ENCODE data around the gene GOSR1.

GOSR1 gene

DNA sequence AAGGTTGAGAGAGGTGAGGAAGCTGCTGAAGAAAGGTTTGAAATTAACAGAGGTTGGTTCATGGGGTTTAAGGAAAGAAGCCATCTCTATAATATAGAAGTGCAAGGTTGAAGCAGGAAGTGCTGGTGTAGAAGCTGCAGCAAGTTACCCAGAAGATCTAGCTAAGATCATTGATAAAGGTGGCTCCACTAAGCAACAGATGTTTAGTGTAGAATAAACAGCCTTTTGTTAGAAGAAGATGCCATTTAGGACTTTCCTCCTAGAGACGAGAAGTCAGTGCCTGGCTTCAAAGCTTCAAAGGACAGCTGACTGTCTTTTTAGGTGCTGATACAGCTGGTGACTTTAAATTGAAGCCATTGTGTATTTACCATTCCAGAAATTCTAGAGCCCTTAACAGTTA, 29.3 kb downstream of the GOSR1 start:
- H3K36me3 ChIP-seq: peaks cover 24 to 60% (median 41%) of the 10 kb centered on the region in 3 donors
- H3K27me3 ChIP-seq: no peaks in the 10 kb centered on the region
- H3K4me1 ChIP-seq: no peaks in the 10 kb centered on the region
- TF ChIP-seq, protein P1, sequence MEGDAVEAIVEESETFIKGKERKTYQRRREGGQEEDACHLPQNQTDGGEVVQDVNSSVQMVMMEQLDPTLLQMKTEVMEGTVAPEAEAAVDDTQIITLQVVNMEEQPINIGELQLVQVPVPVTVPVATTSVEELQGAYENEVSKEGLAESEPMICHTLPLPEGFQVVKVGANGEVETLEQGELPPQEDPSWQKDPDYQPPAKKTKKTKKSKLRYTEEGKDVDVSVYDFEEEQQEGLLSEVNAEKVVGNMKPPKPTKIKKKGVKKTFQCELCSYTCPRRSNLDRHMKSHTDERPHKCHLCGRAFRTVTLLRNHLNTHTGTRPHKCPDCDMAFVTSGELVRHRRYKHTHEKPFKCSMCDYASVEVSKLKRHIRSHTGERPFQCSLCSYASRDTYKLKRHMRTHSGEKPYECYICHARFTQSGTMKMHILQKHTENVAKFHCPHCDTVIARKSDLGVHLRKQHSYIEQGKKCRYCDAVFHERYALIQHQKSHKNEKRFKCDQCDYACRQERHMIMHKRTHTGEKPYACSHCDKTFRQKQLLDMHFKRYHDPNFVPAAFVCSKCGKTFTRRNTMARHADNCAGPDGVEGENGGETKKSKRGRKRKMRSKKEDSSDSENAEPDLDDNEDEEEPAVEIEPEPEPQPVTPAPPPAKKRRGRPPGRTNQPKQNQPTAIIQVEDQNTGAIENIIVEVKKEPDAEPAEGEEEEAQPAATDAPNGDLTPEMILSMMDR (IDR thresholded peaks at IDR 0.05): no peak
- no peak for DNase-seq
- no peak overlapping the region for H3K4me3 ChIP-seq
- H3K9me3 ChIP-seq: no peaks in the 10 kb centered on the region
- H3K27ac ChIP-seq: no peak overlapping the region
- intact Hi-C loops (cut with DNase I; ENCODE audit: low total_unique reads): no loop called here

DNA sequence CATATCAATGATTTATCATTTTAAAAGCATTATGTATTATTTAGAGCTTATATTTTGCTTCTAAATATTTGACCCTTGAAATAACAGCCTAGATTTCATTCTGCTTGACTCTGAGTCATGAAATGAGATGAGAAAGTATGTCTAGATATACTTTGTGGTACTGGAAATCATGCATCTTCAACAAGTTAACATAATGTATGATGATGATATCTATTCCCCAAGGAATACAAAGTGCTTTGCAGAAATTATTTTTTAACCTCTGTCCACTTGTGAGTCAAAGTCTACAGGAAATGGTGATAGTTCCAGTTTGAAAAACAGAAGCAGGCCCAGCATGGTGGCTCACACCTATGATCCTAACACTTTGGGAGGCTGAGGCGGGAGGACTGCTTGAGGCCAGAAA, 36.1 kb downstream of the GOSR1 start:
- Histone ChIP-seq H3K4me3 (no peak overlapping the region), H3K4me1 (peaks cover 0 to 3% (median 0%) of the 10 kb centered on the region in 4 donors), H3K27me3 (no peaks in the 10 kb centered on the region), H3K9me3 (no peaks in the 10 kb centered on the region), H3K36me3 (peaks cover 15 to 29% (median 16%) of the 10 kb centered on the region in 3 donors), H3K27ac (no peak overlapping the region)
- DNase-seq: no peak
- TF ChIP-seq, protein P1 (IDR thresholded peaks at IDR 0.05): no peak
- intact Hi-C loops (cut with DNase I; ENCODE audit: low total_unique reads): no loop called here

DNA sequence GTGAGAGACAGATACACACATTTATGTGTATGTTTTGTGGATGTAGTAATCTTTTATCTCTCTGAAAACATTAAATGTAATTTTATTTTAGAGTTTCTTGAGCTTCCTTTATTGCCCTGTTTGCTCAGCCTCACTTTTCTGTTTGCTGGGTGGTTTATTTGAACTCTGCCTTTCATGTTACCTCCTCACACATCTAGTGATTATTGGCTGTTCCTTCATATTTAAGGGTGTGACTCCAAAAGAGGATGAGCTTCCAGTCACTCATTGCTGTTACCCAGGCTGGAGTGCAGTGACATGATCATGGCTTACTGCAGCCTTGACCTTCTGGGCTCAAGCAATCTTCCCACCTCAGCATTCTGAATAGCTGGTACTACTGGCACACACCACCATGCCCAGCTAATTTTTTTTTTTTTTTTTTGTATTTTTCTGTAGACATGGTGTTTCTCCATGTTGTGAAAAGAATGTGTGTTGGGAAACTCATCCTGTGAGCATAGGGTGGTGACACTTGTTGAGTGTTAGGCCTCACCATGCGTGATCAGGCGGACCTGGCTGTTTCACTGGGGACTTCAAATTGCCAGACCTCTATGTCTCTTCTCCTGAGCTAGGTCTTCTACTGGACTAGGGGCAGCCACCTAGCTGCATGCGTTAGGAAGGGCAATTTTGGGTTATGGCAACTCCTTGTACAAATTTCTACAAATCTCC, 37.8 kb downstream of the GOSR1 start:
- TF ChIP-seq, protein P1 (IDR thresholded peaks at IDR 0.05): no peak
- H3K27ac ChIP-seq: no peak overlapping the region
- intact Hi-C loops (cut with DNase I; ENCODE audit: low total_unique reads): no loop called here

DNA sequence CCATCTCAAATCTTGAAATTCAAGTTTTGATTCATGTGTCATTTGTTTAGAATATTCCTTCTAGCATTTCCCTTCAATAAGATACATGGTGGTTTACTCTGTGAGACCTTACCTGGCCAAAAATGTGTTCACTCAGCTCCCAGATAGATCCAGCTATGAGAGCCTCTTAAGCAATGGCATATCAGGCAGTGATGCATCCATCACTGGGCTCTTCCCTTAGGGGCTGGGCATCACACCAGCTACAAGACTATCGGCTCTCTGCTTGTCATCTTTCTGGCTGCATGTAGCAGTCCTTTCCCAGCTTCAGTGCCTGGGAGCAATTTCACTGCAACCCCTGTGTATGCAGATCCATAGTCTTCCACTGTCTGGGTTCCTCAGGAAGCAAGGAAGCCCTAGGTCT, 40.6 kb downstream of the GOSR1 start:
- DNase-seq: no peak
- intact Hi-C loops (cut with DNase I; ENCODE audit: low total_unique reads): no loop called here
- Histone ChIP-seq H3K27ac (no peak overlapping the region), H3K4me1 (peaks cover 0 to 20% (median 8%) of the 10 kb centered on the region in 4 donors), H3K4me3 (no peak overlapping the region), H3K9me3 (no peaks in the 10 kb centered on the region), H3K36me3 (peaks cover 13 to 38% (median 26%) of the 10 kb centered on the region in 3 donors), H3K27me3 (no peaks in the 10 kb centered on the region)
- TF ChIP-seq, protein P1 (IDR thresholded peaks at IDR 0.05): no peak

More for the DNA sequence above, 37.8 kb downstream of the GOSR1 start:
- H3K9me3 ChIP-seq: no peaks in the 10 kb centered on the region
- H3K4me1 ChIP-seq: peaks cover 0 to 13% (median 5%) of the 10 kb centered on the region in 4 donors
- DNase-seq: no peak
- H3K36me3 ChIP-seq: peaks cover 15 to 29% (median 16%) of the 10 kb centered on the region in 3 donors
- H3K4me3 ChIP-seq: no peak overlapping the region
- H3K27me3 ChIP-seq: no peaks in the 10 kb centered on the region

DNA sequence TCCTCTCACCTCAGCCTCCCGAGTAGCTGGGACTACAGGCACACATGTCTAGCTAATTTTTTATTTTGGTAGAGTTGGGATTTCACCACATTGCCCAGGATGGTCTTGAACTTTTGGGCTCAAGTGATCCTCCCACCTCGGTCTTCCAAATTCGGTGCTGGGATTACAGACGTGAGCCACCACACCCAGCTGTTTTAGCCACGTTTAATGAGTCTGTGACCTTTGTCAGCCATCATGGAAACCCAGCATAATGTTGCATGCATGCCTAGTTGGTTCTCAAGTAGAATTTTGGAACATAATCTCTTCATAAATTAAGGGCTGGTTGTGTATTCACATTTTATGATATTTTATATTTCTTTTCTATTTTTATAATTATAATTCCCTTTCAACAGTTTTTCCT, 42.0 kb downstream of the GOSR1 start:
- Histone ChIP-seq H3K4me1 (peaks cover 0 to 21% (median 8%) of the 10 kb centered on the region in 4 donors), H3K4me3 (no peak overlapping the region), H3K36me3 (peaks cover 3 to 38% (median 34%) of the 10 kb centered on the region in 3 donors), H3K27me3 (no peaks in the 10 kb centered on the region), H3K9me3 (no peaks in the 10 kb centered on the region), H3K27ac (peak overlapping the region; percentile 22 to 54)
- TF ChIP-seq, protein P1 (IDR thresholded peaks at IDR 0.05): no peak
- no peak for DNase-seq
- intact Hi-C loops (cut with DNase I; ENCODE audit: low total_unique reads): no loop called here

Data from tibial artery (tissue), 4 donors.